ENCODE measurements around the gene PPP1R1B.

DNA sequence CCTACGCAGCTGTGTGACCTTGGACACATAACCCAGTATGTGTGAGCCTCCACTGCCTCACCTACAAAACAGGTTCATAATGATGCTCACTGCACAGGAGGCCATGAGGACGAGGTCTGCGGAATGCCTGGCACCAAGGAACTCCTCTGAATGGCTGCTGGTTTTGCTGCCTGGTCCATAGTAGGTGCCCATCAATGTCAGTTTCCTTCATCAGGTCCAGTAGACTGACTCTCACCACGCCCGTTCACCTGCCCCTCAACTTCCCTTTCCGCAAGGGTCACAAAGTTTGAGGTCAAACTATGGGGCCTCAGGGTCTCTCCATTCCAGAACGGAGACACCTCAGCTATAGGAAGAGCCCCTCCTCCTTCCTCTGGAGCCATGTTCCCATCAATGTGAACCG is 50.3 kb downstream of the PPP1R1B start:
- TF ChIP-seq POLR2A (IDR thresholded peaks at IDR 0.05; ENCODE audit: low read depth, low read length) (no peak), POLR2AphosphoS5 (IDR thresholded peaks at IDR 0.05; ENCODE audit: low read depth, low read length) (no peak)

Measured in GM12892 (cell line).